Embryonic facial prominence (tissue), 1 donor: Measurements from ENCODE around the gene FRMD4A.
"Not testable (repeated sequence)": the region's sequence is repeated elsewhere in the genome, so short reads cannot be mapped to it uniquely, and the experiment has no call there.

ENCODE experiments used
- DNase-seq: peaks from one replicate; pipeline ENCODE4 v3.0.0-alpha.2; 2016; ENCODE audit errors: extremely low spot score

The FRMD4A gene

GRCh38 chr10:14241196-14241595 is 89.5 kb downstream of the FRMD4A start:
- DNase-seq: no peak

- no peak for DNase-seq
These were observed 90.2 kb downstream of the FRMD4A start for GRCh38 chr10:14240253-14241189.

- DNase-seq: not testable (repeated sequence)
These were observed 92.1 kb downstream of the FRMD4A start for GRCh38 chr10:14238659-14239058.

- no peak for DNase-seq
These were observed 94.4 kb downstream of the FRMD4A start for GRCh38 chr10:14236341-14236740.

GRCh38 chr10:14235566-14236195 is 95.0 kb downstream of the FRMD4A start:
- no peak for DNase-seq

- DNase-seq: no peak
These were observed 97.2 kb downstream of the FRMD4A start for GRCh38 chr10:14233566-14233965.

- DNase-seq: not testable (repeated sequence)
These were observed 101.9 kb downstream of the FRMD4A start for GRCh38 chr10:14228798-14229197.

GRCh38 chr10:14225379-14225778 is 105.3 kb downstream of the FRMD4A start:
- DNase-seq: no peak

- no peak for DNase-seq
These were observed 110.7 kb downstream of the FRMD4A start for GRCh38 chr10:14220026-14220425.

GRCh38 chr10:14219411-14219810 is 111.3 kb downstream of the FRMD4A start:
- DNase-seq: no peak

GRCh38 chr10:14215641-14216040 is 115.1 kb downstream of the FRMD4A start:
- DNase-seq: no peak

GRCh38 chr10:14213703-14214102 is 117.0 kb downstream of the FRMD4A start:
- DNase-seq: not testable (repeated sequence)

- DNase-seq: no peak
These were observed 119.1 kb downstream of the FRMD4A start for GRCh38 chr10:14211610-14212009.

GRCh38 chr10:14208231-14208630 is 122.5 kb downstream of the FRMD4A start:
- DNase-seq: no peak

- no peak for DNase-seq
These were observed 125.5 kb downstream of the FRMD4A start for GRCh38 chr10:14205233-14205632.

- no peak for DNase-seq
These were observed 129.8 kb downstream of the FRMD4A start for GRCh38 chr10:14200698-14201544.

- DNase-seq: not testable (repeated sequence)
These were observed 131.6 kb downstream of the FRMD4A start for GRCh38 chr10:14199098-14199497.

GRCh38 chr10:14198078-14198477 is 132.6 kb downstream of the FRMD4A start:
- no peak for DNase-seq

GRCh38 chr10:14196113-14196512 is 134.6 kb downstream of the FRMD4A start:
- DNase-seq: no peak

GRCh38 chr10:14195433-14195832 is 135.3 kb downstream of the FRMD4A start:
- no peak for DNase-seq

- no peak for DNase-seq
These were observed 138.0 kb downstream of the FRMD4A start for GRCh38 chr10:14192746-14193145.

GRCh38 chr10:14191871-14192270 is 138.9 kb downstream of the FRMD4A start:
- no peak for DNase-seq
